ENCODE data around the gene SCGN. TPM values are rescaled to one million over a fixed set of nuclear protein-coding genes. Genes with fewer than 3 reads are reported as not detected.

The SCGN gene
- polyA plus RNA-seq, 3 donors = not detected

- WGBS (ENCODE audit: insufficient coverage) = 80% methylated on average over 1 of the region's 1 CpG
- H3K36me3 ChIP-seq (replicated peaks in 1 of 2; ENCODE audit: control insufficient read depth in 1 of 2, insufficient read depth in 2 of 2, low read length in 2 of 2) = no peaks in the 10 kb centered on the region
- H3K27me3 Mint-ChIP-seq (ENCODE audit: low read depth in 3 of 3) = peaks cover 5 to 9% (median 8%) of the 10 kb centered on the region in 3 donors
Observed at GRCh38 chr6:25689966-25690365, 38.0 kb downstream of the SCGN start.

GRCh38 chr6:25691894-25692293 lies 39.9 kb downstream of the SCGN start:
- no peaks in the 10 kb centered on the region for H4K20me1 ChIP-seq (ENCODE audit: insufficient read depth, low read length)
- H3K27me3 ChIP-seq (ENCODE audit: control insufficient read depth in 2 of 2, insufficient read depth in 2 of 2, low read length in 2 of 2) = no peaks in the 10 kb centered on the region
- DNase-seq = no peak
- WGBS (ENCODE audit: insufficient coverage) = no CpG with 5 or more reads among the region's 3 CpGs
- Mint-ChIP-seq H3K27me3 (ENCODE audit: low read depth in 3 of 3) (peaks cover 5 to 7% (median 7%) of the 10 kb centered on the region in 3 donors), H3K4me3 (no peak overlapping the region), H3K9me3 (no peaks in the 10 kb centered on the region), H3K4me1 (no peaks in the 10 kb centered on the region), H3K36me3 (no peaks in the 10 kb centered on the region), H3K27ac (no peak overlapping the region)
- no peak overlapping the region for H3K4me2 ChIP-seq (replicated peaks; ENCODE audit: extremely low read depth, low read length, poor library complexity, severe bottlenecking)
- no peak for TF ChIP-seq CTCF (IDR thresholded peaks at IDR 0.05)
- H2AFZ ChIP-seq (ENCODE audit: insufficient read depth, low read depth, low read length, poor library complexity, severe bottlenecking) = no peak overlapping the region
- H3K4me1 ChIP-seq (ENCODE audit: control insufficient read depth in 1 of 2, insufficient read depth in 2 of 2, low read length in 2 of 2) = no peaks in the 10 kb centered on the region
- no peak overlapping the region for H3K4me3 ChIP-seq (replicated peaks in 1 of 3; ENCODE audit: low read depth in 2 of 3, low read length in 3 of 3)
- H3K27ac ChIP-seq (ENCODE audit: low read depth in 1 of 2, low read length in 2 of 2) = no peak overlapping the region
- no peaks in the 10 kb centered on the region for H3K79me2 ChIP-seq (ENCODE audit: insufficient read depth, low read length)
- H3K36me3 ChIP-seq (replicated peaks in 1 of 2; ENCODE audit: control insufficient read depth in 1 of 2, insufficient read depth in 2 of 2, low read length in 2 of 2) = no peaks in the 10 kb centered on the region
- no peaks in the 10 kb centered on the region for H3K9me3 ChIP-seq (replicated peaks in 1 of 2; ENCODE audit: control insufficient read depth in 1 of 2, insufficient read depth in 1 of 2, low read length in 2 of 2)
- no peak overlapping the region for H3K9ac ChIP-seq (ENCODE audit: insufficient read depth, low read length, poor library complexity, severe bottlenecking)
- intact Hi-C loops (cut with micrococcal nuclease) = no loop called here

More at GRCh38 chr6:25689966-25690365, 38.0 kb downstream of the SCGN start:
- Histone ChIP-seq H3K79me2 (ENCODE audit: insufficient read depth, low read length) (no peaks in the 10 kb centered on the region), H3K9me3 (replicated peaks in 1 of 2; ENCODE audit: control insufficient read depth in 1 of 2, insufficient read depth in 1 of 2, low read length in 2 of 2) (no peaks in the 10 kb centered on the region), H3K4me1 (ENCODE audit: control insufficient read depth in 1 of 2, insufficient read depth in 2 of 2, low read length in 2 of 2) (no peaks in the 10 kb centered on the region), H3K9ac (ENCODE audit: insufficient read depth, low read length, poor library complexity, severe bottlenecking) (no peak overlapping the region), H2AFZ (ENCODE audit: insufficient read depth, low read depth, low read length, poor library complexity, severe bottlenecking) (no peak overlapping the region), H3K27me3 (ENCODE audit: control insufficient read depth in 2 of 2, insufficient read depth in 2 of 2, low read length in 2 of 2) (no peaks in the 10 kb centered on the region), H3K4me2 (replicated peaks; ENCODE audit: extremely low read depth, low read length, poor library complexity, severe bottlenecking) (no peak overlapping the region), H3K27ac (ENCODE audit: low read depth in 1 of 2, low read length in 2 of 2) (no peak overlapping the region), H4K20me1 (ENCODE audit: insufficient read depth, low read length) (no peaks in the 10 kb centered on the region), H3K4me3 (replicated peaks in 1 of 3; ENCODE audit: low read depth in 2 of 3, low read length in 3 of 3) (no peak overlapping the region)
- Mint-ChIP-seq H3K9me3 (no peaks in the 10 kb centered on the region), H3K27ac (no peak overlapping the region), H3K36me3 (no peaks in the 10 kb centered on the region), H3K4me1 (no peaks in the 10 kb centered on the region), H3K4me3 (no peak overlapping the region)
- intact Hi-C loops (cut with micrococcal nuclease) = no loop called here
- no peak for TF ChIP-seq CTCF (IDR thresholded peaks at IDR 0.05)
- no peak for DNase-seq

All from CD14-positive monocyte (primary cell).